IPS-NIHi11 (cell line): ENCODE measurements around the gene TNRC18.
"Not testable (repeated sequence)": the region's sequence is repeated elsewhere in the genome, so short reads cannot be mapped to it uniquely, and the experiment has no call there.

ENCODE experiments used
- DNase-seq: peaks from one replicate; pipeline ENCODE4 v3.0.0; 2012; ENCODE audit warnings: mixed read lengths, low spot score

Gene TNRC18

DNA sequence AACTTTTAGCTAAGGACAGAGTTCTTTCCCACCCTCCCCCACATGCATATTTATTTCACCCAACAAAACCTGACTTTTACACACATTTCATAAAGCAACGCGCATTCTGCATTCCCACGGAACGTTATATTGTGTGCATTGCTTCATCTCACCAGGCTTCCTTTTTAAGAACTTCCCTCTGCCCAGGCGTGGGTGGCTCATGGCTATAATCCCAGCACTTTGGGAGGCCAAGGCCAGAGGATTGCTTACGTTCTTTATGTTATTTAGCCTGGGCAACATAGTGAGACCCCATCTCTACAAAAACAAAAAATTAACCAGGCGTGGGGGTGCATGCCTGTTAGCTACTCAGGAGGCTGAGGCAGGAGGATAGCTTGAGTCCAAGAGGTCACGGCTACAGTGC is 155.8 kb downstream of the TNRC18 start:
- DNase-seq = not testable (repeated sequence)

DNA sequence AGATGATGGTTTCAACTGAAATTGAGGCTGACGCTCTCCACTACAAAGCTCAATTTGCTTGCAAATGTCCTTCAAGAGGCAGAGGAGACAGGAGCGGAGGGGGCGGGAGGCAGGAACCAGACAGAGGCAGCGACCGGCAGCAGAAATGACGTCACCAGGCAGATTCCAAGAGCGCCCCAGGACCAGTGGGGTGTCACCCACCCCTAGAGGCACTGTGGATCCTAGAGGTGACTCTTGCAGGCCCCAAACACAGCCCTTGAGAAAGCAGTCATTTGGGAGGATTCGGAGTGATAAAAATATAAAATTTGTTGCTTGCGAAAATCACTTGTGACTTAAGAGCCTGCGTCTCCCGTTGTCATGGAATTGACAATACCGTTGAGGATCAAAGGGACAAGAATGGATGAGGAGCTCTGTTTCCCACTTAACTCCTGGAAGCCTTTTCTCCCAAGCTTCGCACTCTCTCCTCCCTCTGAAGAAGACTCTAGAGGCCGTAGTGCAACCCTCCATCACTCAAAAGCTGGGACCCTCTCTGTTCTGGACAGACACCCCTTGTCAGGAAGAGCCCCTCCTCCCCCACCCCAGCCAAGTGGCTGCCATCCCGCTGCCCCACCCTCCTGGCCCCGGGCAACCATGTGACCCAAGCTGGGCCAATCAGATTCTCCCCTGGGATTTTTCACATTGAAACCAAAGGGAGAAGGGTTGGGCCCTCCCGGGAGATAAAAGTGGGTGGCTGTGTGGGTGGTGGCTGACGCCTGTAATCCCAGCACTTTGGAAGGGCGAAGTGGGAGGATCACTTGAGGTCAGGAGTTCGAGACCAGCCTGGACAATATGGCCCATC is 157.2 kb downstream of the TNRC18 start:
- peak; percentile 61 for DNase-seq

DNA sequence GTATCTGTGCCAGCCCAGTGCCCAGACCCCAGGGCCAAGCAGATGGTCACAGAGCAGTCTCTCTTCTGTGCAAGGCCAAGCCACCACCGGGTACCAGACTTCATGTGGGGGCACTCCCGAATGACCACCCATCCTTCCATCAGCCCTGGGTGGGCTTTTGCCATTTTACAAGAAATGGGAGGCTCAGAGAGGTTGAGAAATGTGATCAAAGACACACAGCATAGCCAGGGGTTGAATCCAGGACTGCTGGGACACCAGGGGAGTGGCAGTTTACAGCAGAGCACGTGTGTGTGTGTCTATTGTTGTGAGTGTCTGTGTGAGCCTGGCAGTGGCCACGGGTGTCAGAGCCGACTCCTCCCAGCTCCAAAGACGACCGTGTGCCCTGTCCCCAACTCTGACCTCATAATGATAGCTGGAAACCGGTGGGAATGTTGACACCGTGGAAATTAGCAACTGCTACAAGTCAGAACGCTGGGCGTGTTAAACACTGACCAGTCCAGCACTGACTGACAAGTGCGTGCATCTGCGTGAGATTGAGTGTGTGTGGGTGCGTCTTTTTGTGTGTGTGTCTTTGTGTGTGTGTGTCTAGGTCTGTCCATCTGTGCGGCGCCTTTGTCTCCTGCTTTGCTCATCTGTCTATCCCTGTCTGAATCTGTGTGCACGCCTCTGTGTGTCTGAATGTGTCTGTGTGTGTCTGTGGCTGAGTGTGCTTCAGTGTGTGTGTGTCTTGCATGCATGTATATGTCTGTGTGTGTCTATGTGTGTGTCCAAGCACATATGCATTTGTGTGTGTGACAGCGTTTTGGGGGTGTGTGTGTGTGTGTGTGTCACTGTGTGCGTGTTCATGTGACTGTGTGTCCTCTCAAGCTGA is 158.1 kb downstream of the TNRC18 start:
- no peak for DNase-seq

DNA sequence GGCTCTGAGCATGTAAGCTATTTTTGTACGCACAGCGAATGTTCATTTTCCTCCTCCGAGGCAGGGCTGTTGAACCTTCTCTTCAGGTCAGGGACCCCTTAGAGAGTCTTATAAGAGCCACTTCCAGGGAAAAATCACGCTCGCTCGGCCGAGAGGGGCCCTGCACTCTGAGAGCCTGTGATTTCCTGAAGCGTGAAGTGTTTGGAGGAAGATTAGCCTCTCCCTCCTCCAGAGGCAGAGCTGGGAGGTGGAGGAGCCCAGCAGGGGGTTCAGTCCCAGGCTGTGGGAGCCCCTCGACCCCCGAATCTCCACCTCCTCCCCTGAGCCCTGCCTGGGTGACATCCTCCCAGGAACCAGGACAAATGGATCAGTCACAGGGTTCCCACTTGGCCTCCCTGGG is 160.6 kb downstream of the TNRC18 start:
- not testable (repeated sequence) for DNase-seq

DNA sequence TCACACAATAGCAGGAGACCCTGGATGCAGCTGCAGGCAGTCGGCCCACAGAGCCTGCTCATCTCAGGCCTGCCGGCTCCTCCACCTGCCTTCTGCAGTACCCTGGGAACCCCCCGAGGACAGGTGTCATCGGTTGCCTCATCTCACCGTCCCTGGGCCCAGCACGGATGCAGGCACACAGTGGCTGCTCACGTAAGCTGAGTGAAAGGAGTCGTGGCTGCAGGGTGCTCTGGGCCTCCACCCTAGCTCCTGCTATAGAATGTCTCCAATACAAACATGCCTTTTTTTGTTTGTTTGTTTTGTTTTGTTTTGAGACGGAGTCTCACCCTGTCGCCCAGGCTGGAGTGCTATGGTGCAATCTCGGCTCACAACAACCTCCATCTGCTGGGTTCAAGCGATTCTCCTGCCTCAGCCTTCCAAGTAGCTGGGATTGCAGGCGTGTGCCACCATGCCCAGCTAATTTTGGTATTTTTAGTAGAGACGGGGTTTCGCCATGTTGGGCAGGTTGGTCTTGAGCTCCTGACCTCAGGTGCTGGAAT is 163.0 kb downstream of the TNRC18 start:
- DNase-seq = not testable (repeated sequence)
